GM12874 (cell line): ENCODE results near the gene SASH3.

Experiments used
- TF ChIP-seq, protein P1 (sequence below): IDR thresholded peaks from 2 replicates; pipeline ENCODE4 v1.5.1; 2011; ENCODE audit warnings: low read depth, mild to moderate bottlenecking, control low read depth, low read length, moderate library complexity; ENCODE audit not compliant: insufficient read depth

The SASH3 gene

DNA sequence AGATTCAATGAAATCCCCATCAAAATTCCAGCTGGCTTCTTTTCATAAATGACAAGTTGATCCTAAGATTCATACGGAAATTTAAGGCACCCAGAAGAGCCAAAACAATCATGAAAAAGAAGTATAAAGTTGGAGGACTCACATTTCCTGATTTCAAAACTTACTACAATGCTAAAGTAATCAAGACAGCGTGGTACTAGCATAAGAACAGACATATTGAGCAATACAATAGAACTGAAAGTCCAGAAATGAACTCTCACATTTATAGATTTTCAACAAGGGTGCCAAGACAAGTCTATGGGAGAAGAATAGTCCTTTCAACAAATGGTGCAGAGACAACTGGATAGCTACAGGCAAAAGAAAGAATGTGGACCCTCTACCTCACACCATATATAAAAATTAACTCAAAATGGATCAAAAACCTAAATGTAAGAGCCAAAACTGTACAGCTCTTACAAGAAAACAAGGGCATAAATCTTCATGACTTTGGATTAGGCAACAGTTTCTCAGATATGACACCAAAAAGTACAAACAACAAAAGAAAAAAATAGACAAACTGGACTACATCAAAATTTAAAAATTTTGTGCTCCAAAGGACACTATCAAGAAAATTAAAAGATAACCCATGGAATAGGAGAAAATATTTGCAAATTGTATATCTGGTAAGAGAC lies 28.5 kb downstream of the SASH3 start:
- TF ChIP-seq, protein P1, sequence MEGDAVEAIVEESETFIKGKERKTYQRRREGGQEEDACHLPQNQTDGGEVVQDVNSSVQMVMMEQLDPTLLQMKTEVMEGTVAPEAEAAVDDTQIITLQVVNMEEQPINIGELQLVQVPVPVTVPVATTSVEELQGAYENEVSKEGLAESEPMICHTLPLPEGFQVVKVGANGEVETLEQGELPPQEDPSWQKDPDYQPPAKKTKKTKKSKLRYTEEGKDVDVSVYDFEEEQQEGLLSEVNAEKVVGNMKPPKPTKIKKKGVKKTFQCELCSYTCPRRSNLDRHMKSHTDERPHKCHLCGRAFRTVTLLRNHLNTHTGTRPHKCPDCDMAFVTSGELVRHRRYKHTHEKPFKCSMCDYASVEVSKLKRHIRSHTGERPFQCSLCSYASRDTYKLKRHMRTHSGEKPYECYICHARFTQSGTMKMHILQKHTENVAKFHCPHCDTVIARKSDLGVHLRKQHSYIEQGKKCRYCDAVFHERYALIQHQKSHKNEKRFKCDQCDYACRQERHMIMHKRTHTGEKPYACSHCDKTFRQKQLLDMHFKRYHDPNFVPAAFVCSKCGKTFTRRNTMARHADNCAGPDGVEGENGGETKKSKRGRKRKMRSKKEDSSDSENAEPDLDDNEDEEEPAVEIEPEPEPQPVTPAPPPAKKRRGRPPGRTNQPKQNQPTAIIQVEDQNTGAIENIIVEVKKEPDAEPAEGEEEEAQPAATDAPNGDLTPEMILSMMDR = no peak

DNA sequence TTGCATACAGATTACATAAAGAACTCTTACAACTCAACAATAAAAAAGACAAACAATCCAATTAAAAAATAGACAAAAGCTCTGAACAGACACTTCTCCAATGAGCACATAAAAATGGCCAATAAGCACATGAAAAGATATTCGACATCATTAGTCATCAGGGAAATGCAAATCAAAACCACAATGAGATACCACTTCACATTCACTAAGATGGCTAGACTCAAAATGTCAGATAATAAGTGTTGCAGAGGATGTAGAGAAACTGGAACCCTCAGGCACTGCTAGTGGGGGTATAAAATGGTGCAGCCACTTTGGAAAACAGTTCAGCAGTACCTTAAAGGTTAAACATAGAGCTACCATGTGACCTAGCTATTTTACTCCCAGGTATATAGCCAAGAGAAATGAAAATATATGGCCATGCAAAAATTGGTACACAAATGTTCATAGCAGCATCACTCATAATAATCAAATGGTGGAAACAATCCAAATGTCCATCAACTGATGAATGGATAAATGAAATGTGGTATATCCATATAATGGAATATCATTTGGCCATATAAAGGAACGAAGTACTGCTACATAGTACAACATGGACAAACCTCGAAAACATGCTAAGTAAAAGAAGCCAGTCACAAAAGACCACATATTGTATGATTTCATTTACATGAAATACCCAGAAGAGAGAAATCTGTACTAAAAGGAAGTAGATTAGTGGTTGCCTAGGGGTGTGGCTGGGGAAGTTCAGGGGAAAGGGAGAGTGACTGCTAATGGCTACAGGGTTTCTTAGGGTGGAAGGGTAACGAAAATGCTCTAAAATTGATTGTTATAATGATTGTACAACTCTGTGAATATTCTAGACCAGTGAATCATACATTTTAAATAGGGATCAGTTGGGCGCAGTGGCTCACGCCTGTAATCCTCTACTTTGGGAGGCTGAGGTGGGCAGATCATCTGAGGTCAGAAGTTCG lies 29.4 kb downstream of the SASH3 start:
- TF ChIP-seq, protein P1 = no peak

DNA sequence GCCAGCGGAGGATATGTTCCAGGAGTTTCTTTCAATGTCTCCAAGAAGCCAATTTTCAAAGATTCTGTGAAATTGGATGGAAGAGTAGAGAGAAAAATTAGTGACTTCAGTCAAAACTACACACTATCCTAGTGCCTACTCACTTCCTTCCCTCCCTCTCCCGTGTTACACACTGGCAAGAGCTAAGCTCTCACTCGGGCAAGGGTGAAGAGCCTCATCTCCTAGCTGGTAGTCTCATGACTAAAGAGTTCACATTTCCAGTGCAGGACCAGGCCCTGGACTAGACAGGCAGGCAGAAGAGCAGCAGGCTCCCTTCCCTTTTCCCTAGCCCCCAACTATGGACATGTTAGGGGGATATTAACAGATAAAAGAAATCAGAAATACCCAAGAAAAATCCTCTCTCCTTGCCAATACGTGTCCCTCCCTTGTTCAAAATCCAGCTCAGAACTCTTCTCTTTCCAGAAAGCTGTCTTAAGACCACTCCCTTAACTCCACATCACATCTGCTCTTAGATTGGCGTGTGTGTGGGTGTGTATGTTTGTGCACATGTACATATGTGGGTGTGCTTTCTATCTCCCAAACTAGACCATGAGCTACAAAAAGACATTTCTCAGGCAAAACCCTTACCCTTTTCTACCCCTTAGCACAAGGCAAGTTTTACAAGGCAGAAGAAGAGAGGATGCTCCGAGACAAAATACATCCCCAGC lies 34.1 kb downstream of the SASH3 start:
- TF ChIP-seq, protein P1 = no peak

DNA sequence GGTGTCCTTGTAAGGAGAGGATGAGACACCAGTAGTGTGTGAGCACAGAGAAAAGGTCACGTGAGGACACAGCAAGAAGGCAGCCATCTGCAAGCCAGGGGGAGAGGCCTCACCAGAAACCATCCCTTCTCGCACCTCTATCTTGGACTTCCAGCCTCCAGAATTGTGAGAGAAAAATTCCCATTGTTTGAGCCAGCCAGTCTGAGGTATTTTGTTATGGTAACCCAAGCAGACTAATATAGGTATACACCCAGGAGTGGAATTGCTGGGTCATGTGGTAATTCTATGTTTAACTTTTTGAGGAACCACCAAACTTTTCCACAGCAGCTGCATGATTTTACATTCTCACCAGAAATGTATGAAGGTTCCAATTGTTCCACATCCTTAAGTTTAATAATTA lies 38.4 kb downstream of the SASH3 start:
- TF ChIP-seq, protein P1 = no peak

DNA sequence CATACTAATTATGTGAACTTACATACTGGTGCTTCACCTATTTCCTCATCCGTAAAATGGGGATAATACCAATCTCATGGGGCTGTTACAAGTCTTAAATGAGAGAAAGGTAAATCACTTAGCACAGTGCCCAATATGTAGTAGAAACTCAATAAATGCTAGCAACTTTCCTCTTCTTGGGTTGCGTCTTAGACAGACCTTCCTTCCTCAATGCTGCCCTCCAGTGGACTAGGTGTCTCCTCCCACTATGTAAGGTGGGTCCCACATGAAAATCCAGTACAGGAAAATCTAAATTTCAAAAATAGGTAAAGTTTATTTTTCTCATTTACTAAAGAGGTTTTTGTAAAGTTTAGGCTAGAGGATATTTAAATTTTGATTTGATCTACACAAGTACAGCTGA lies 43.4 kb downstream of the SASH3 start:
- TF ChIP-seq, protein P1 = peak; percentile 36; the same call in 1 of the 2 replicates

DNA sequence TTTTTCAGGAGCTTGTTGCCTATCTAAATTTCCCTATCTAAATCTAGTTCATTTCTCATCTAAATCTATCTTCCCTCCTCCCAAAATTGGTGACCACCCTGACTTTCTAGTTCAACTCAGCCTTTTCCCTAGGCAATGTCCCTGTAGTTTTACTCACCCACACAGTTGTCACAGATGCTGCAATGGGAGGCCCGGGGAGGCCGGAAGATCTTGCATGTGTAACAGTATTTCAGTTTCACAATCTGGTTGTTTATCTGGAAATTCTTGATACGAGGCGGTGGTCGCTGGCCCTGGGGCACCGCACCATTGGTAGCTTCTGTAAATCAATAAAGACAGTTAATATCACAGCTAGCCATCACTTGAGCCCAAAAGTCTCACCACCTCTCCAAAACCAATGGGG lies 43.8 kb downstream of the SASH3 start:
- TF ChIP-seq, protein P1 = no peak

DNA sequence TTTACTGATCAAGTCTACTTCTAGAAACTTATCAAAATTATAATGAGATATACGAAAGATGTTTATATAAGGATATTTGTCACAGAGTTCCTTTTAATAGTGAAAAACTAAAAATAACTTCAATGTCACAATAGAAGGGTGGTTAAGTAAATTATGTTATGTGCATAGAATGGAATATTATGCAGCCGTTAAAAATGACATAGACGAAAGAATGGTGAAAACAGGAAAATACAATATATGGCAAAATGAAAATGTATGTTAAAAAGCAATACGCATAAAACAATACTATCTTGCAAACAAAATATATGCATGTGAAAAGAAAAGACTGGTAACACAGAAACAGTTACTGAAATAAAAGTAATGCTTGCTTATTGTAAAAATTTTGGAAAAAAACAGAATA lies 44.9 kb downstream of the SASH3 start:
- TF ChIP-seq, protein P1 = no peak
